Astrocyte (in vitro differentiated cells and primary cell): Measurements from ENCODE around the gene CHST5. TPM values are rescaled to one million over a fixed set of nuclear protein-coding genes. Genes with fewer than 3 reads are reported as not detected.
"Not testable (repeated sequence)": the region's sequence is repeated elsewhere in the genome, so short reads cannot be mapped to it uniquely, and the experiment has no call there.

Experiments
- DNase-seq: peaks from one replicate; pipeline ENCODE4 v3.0.0-alpha.2; 2010; ENCODE audit warnings: low read depth
- FAIRE-seq: peaks from 2 replicates; lab custom pipeline; 2011; peaks lifted over from hg19 to GRCh38; lab: Jason Lieb, UNC
- H2AFZ ChIP-seq: 2 replicates; pipeline ENCODE4 v1.6.0; 2012; ENCODE audit warnings: low read depth, low read length, inconsistent platforms
- H3K27ac ChIP-seq: 2 replicates; pipeline ENCODE4 v1.5.1; 2011; ENCODE audit warnings: low read depth, low read length, inconsistent platforms
- H3K27me3 ChIP-seq: 2 replicates; pipeline ENCODE4 v1.6.0; 2011; ENCODE audit warnings: low read length, inconsistent platforms; ENCODE audit not compliant: insufficient read depth
- H3K36me3 ChIP-seq: 2 replicates; pipeline ENCODE4 v1.5.1; 2011; ENCODE audit warnings: low read length, inconsistent platforms; ENCODE audit not compliant: insufficient read depth
- H3K4me1 ChIP-seq: 2 replicates; pipeline ENCODE4 v1.5.1; 2011; ENCODE audit warnings: low read length, inconsistent platforms; ENCODE audit not compliant: insufficient read depth
- H3K4me2 ChIP-seq: 2 replicates; pipeline ENCODE4 v1.6.0; 2012; ENCODE audit warnings: low read length, inconsistent platforms
- H3K4me3 ChIP-seq: 2 replicates; pipeline ENCODE4 v1.5.1; 2011; ENCODE audit warnings: low read depth, mild to moderate bottlenecking, low read length, inconsistent platforms; ENCODE audit not compliant: insufficient read depth
- H3K79me2 ChIP-seq: 2 replicates; pipeline ENCODE4 v1.6.0; 2012; ENCODE audit warnings: mild to moderate bottlenecking, low read length, inconsistent platforms; ENCODE audit not compliant: insufficient read depth
- H3K9ac ChIP-seq: 2 replicates; pipeline ENCODE4 v1.6.0; 2012; ENCODE audit warnings: mild to moderate bottlenecking, low read length, inconsistent platforms
- H3K9me3 ChIP-seq: 2 replicates; pipeline ENCODE4 v1.5.1; 2012; ENCODE audit warnings: low read depth, mild to moderate bottlenecking, low read length, inconsistent platforms; ENCODE audit not compliant: insufficient read depth
- H4K20me1 ChIP-seq: 2 replicates; pipeline ENCODE4 v1.6.0; 2012; ENCODE audit warnings: low read length, inconsistent platforms; ENCODE audit not compliant: insufficient read depth
- H3K27ac Mint-ChIP-seq: one replicate; pipeline ENCODE4 v1.8.0; 2021; ENCODE audit warnings: mild to moderate bottlenecking, mixed read lengths; ENCODE audit not compliant: unreplicated experiment
- H3K27me3 Mint-ChIP-seq: one replicate; pipeline ENCODE4 v1.8.0; 2021; ENCODE audit warnings: low read depth, mixed read lengths; ENCODE audit not compliant: unreplicated experiment
- H3K36me3 Mint-ChIP-seq: one replicate; pipeline ENCODE4 v1.8.0; 2021; ENCODE audit warnings: low read depth, mixed read lengths; ENCODE audit not compliant: unreplicated experiment
- H3K4me1 Mint-ChIP-seq: one replicate; pipeline ENCODE4 v1.8.0; 2021; ENCODE audit warnings: low read depth, mixed read lengths; ENCODE audit not compliant: unreplicated experiment
- H3K4me3 Mint-ChIP-seq: one replicate; pipeline ENCODE4 v1.8.0; 2021; ENCODE audit warnings: mild to moderate bottlenecking, moderate library complexity, mixed read lengths; ENCODE audit not compliant: unreplicated experiment
- H3K9me3 Mint-ChIP-seq: one replicate; pipeline ENCODE4 v1.8.0; 2021; ENCODE audit warnings: mild to moderate bottlenecking, mixed read lengths; ENCODE audit not compliant: unreplicated experiment
- CTCF ChIP-seq: IDR thresholded peaks from 2 replicates; pipeline ENCODE4 v1.5.1; 2011; ENCODE audit warnings: low read depth, mild to moderate bottlenecking, inconsistent platforms, low read length, moderate library complexity; ENCODE audit not compliant: insufficient read depth
- EZH2 ChIP-seq: IDR thresholded peaks from 2 replicates; pipeline ENCODE4 v1.6.1; 2012; ENCODE audit warnings: mild to moderate bottlenecking, low read length, inconsistent platforms; ENCODE audit not compliant: insufficient read depth
- total RNA-seq: library from RNA; stranded (reverse); gene quantifications from 2 replicates; pipeline ENCODE4 v1.2.1, GENCODE V29; 2021

CHST5 gene
- total RNA-seq, 1 donor from 2014 or later, result 0.09 TPM

GRCh38 chr16:75526032-75526790, 9.7 kb downstream of the CHST5 start:
- Histone ChIP-seq H3K4me3 (no peak overlapping the region), H3K79me2 (no peaks in the 10 kb centered on the region), H3K4me2 (no peak overlapping the region), H3K36me3 (no peaks in the 10 kb centered on the region), H3K27ac (no peak overlapping the region), H3K9ac (no peak overlapping the region), H3K27me3 (no peaks in the 10 kb centered on the region), H3K4me1 (no peaks in the 10 kb centered on the region), H3K9me3 (no peaks in the 10 kb centered on the region), H2AFZ (no peak overlapping the region), H4K20me1 (no peaks in the 10 kb centered on the region)
- Mint-ChIP-seq H3K27me3 (peaks cover 1% of the 10 kb centered on the region), H3K4me1 (no peaks in the 10 kb centered on the region), H3K27ac (no peak overlapping the region), H3K4me3 (no peak overlapping the region), H3K36me3 (no peaks in the 10 kb centered on the region), H3K9me3 (peaks cover 2% of the 10 kb centered on the region)
- FAIRE-seq (no peak), DNase-seq (no peak)
- TF ChIP-seq EZH2, result no peak
- TF ChIP-seq CTCF, result no peak

GRCh38 chr16:75519175-75519574, 16.7 kb downstream of the CHST5 start:
- Histone ChIP-seq H4K20me1 (peaks cover 3% of the 10 kb centered on the region), H3K27ac (no peak overlapping the region), H3K4me3 (no peak overlapping the region), H2AFZ (no peak overlapping the region), H3K36me3 (no peaks in the 10 kb centered on the region), H3K4me1 (peaks cover 5% of the 10 kb centered on the region), H3K79me2 (no peaks in the 10 kb centered on the region), H3K9ac (no peak overlapping the region), H3K4me2 (no peak overlapping the region), H3K27me3 (no peaks in the 10 kb centered on the region), H3K9me3 (no peaks in the 10 kb centered on the region)
- no peak for TF ChIP-seq EZH2
- no peak for TF ChIP-seq CTCF
- H3K4me1 Mint-ChIP-seq, result no peaks in the 10 kb centered on the region
- H3K9me3 Mint-ChIP-seq, result no peaks in the 10 kb centered on the region
- H3K4me3 Mint-ChIP-seq, result no peak overlapping the region
- H3K27me3 Mint-ChIP-seq, result no peaks in the 10 kb centered on the region
- no peak overlapping the region for H3K27ac Mint-ChIP-seq
- no peaks in the 10 kb centered on the region for H3K36me3 Mint-ChIP-seq
- no peak for FAIRE-seq
- no peak for DNase-seq

GRCh38 chr16:75516189-75516966, 19.5 kb downstream of the CHST5 start:
- peak overlapping the region; percentile 76 for H3K27ac ChIP-seq
- peak overlapping the region; percentile 89 for H3K9ac ChIP-seq
- not testable (repeated sequence) for H3K27me3 Mint-ChIP-seq, H3K9me3 ChIP-seq, H3K9me3 Mint-ChIP-seq, H3K79me2 ChIP-seq, H3K27ac Mint-ChIP-seq, H3K36me3 ChIP-seq, DNase-seq, H3K36me3 Mint-ChIP-seq, H3K4me1 ChIP-seq, H3K27me3 ChIP-seq, FAIRE-seq, H3K4me1 Mint-ChIP-seq, H4K20me1 ChIP-seq
- H3K4me3 ChIP-seq, result peak overlapping the region; percentile 71
- H3K4me2 ChIP-seq, result peak overlapping the region; percentile 91
- H2AFZ ChIP-seq, result peak overlapping the region; percentile 92
- H3K4me3 Mint-ChIP-seq, result peak overlapping the region; percentile 85
